ENCODE results near the gene RITA1.
"Not testable (repeated sequence)": the region's sequence is repeated elsewhere in the genome, so short reads cannot be mapped to it uniquely, and the experiment has no call there.

Gene RITA1

DNA sequence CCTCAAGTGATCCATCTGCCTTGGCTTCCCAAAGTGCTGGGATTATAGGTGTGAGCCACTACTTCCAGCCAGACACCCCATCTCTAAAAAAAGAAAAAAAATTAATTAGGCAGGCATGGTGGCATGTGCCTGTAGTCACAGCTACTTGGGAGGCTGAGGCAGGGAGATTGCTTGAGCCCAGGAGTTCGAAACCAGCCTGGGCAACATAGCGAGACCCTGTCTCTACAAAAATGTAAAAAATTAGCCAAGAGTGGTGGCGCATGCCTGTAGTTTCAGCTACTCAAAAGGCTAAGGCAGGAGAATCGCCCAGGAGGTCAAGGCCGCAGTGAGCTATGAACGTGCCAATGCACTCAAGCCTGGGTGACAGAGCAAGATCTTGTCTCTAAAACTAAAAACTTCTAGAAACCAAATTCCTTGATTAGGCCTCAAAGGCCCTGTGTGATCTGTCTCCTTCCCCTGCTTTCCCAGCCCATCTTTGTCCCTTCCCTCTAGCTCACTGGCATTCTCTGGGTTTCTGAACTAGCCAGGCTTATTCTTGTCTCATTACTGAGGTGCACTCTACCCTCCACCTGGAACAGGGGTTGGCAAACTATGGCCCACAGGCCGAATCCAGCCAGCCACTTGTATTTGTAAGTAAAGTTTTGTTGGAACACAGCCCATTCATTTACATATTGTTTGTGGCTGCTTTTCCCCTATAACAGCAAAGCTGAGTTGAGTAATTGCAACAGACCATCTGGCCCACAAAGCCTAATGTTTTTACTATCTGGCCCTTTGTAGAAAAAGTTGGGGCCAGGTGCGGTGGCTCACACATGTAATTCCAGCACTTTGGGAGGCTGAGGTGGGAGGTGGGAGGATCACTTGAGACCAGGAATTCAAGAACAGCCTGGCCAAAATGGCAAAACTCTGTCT, 18.6 kb downstream of the RITA1 start:
- no peak for DNase-seq (ENCODE audit: low read depth)

GRCh38 chr12:113204804-113205203, 19.3 kb downstream of the RITA1 start:
- DNase-seq (ENCODE audit: low read depth): no peak

DNA sequence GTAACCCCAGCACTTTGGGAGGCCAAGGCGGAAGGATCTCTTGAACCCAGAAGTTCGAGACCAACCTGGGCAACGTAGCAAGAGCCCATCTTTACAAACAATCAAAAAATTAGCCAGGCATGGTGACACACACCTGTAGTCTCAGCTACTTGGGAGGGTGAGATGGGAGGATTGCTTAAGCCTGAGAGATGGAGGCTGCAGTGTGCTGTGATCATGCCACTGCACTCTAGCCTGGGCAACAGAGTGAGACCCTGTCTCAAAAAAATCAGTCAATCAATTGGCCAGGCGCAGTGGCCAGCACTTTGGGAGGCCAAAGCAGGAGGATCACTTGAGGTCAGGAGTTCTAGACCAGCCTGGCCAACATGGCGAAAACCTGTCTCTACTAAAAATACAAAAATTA, 21.3 kb downstream of the RITA1 start:
- not testable (repeated sequence) for DNase-seq (ENCODE audit: low read depth)

DNA sequence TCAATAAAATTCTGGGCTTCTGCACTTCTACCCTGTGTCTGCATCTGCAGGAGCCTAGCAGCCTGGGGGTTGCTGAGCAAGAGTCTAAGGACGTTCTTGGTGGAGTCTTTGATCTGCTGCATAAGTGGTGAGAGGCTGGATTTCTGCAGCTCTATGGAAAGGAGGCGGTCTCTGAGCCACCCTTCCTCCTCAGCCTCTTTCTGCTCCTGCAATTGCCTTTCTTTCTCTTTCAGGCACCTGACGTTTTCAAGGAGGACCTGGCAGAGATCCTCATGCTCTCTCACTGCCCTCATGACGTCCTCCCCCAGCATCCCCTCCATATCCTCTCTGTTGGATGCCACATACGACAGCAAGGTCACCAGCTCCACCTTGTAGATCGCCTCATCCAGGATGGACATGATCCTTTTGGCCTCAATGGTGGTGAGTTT, 22.1 kb downstream of the RITA1 start:
- DNase-seq (ENCODE audit: low read depth): no peak

GRCh38 chr12:113208041-113208934, 22.8 kb downstream of the RITA1 start:
- DNase-seq (ENCODE audit: low read depth): no peak

GRCh38 chr12:113211160-113211559, 25.6 kb downstream of the RITA1 start:
- DNase-seq (ENCODE audit: low read depth): no peak

DNA sequence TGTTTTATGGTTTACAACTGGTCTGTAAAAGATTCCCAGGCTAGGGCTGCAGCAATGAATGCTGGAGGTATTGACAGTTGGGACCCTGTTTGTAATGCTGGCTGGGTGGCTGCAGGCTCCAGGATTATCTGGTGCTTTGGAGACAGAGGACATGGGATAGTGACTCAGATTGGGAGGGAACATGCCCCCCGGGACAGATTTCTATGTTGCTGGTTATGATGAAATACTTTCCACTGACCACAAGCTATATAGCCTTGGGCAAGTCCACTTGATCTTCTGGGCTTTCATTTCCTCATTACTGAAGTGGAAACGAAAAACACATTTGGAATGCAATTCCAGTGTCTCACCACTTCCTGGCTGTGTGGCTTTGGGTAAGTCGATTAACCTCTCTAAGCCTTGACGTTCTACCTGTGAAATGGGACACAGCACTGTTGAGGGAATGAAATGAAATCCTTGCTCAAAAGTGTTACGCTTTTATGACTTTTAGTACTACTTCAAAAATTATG, 29.4 kb downstream of the RITA1 start:
- peak; percentile 97 for DNase-seq (ENCODE audit: low read depth)

DNA sequence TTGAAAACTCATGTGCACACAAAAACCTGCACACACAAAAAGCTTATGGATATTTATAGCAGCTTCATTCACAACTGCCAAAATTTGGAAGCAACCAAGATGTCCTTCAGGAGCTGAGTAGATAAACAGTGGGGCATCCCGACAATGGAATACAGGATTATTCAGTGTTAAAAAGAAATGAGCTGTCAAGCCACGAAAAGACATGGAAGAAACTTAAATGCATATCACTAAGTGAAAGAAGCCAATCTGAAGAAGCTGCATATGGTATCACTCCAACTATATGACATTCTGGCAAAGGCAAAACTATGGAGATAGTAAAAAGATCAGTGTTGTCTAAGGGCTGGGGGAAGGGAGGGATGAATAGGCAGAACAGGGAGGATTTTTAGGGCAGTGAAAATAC, 30.5 kb downstream of the RITA1 start:
- no peak for DNase-seq (ENCODE audit: low read depth)

DNA sequence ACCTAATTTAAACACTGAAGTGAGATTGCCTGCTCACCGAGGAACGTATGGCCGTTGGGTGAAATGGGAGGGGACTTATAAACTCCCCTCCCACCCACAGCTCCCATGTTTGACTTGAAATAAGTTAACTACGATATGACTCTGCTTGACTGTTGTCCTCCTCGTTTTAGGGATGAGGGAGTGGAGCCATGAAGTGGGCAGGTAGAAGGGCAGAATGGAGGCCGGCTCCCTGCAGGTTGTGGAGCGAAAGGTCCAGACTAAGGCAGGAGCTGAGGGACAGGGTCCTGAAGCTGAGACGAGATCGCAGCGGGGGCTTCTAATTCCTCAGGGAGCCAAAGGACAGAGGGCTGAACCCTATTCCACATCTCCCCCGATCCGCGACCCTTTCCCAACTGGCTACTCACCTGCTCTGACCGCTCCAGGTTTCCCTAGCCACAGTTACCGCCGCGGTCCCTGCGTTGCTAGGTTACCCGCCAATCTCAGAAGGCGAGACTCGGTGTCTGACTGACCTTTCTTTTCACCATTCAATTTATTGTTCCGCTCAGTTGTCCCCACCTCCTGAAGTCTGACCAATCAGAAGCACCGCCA, 35.2 kb downstream of the RITA1 start:
- DNase-seq (ENCODE audit: low read depth): no peak

- peak; percentile 100 for DNase-seq (ENCODE audit: low read depth)
Measured at GRCh38 chr12:113221181-113221996, 35.9 kb downstream of the RITA1 start, which contains the start of gene TPCN1. Gene TPCN1 (plus strand): TSS chr12:113221464. CDS start chr12:113226853, 5,389 bp downstream.

DNA sequence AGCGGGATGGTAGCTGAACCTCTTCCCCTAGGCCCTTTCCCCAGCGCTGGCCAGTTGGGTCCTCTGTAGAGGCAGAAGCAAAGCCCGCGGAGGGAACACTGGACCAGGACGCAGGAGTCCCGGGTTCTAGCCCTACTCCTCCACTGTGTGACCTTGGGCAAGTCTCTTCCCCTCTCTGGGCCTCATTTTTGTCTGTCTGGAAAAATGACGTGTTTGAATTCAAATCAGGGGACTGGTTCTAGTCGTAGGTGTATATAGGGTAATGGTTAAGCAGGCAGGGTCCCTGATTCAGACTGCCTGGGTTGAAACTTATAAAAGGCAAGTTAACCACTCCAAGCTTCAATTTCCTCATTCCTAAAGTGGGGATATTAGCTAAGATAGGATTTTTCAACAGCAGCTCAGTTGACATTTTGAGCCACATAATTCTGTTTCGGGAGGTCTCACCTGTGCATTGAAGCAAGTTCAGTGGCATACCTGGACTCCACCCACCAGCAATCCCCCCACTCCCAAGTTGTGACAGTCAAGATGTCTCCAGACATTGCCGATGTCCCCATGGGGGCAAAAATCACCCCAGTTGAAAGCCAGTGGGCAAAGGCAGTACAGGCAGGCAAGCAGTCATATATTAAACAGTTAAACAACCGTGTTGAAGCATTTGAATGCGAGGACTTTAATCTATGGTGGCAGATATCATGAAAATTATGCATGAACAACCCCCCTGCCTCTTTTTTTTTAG, 36.6 kb downstream of the RITA1 start:
- no peak for DNase-seq (ENCODE audit: low read depth)

DNA sequence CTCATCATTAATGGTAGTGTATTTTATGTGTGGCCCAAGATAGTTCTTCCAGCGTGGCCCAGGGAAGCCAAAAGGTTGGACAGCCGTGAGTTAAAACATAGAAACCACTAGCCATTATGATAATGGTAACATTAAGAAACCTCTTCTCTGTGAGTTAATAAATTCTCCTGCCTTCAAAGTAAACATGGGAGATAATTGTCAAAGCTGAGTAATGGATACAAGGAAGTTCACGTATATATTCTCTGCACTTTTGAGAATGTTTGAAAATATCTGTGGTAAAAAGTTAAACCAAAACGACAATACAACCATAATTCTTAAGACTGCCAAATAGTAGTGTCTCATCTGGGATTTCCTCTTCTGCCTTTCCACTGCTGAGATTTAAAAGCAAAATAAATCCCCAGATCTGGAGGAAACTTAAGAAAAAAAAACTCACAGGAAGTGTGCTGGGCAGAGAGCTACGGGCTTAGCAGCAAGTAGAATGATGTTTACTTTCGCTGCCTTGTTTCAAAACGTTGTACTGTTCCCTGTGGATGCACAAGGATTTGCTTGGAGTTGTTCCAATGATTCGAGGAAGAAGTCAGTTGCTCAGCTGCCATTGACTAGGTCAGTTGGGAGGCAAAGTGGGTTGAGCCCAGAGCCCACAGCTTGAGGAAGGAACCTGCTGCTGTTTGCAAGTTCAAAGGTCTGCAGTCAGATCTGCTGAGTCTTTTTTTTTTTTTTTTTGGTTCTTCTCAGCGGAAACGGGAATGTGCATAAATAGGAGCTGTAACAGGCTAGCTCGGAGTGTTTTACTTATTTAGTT, 37.4 kb downstream of the RITA1 start:
- peak; percentile 51 for DNase-seq (ENCODE audit: low read depth)

GRCh38 chr12:113224955-113225354, 39.4 kb downstream of the RITA1 start:
- DNase-seq (ENCODE audit: low read depth): no peak

DNA sequence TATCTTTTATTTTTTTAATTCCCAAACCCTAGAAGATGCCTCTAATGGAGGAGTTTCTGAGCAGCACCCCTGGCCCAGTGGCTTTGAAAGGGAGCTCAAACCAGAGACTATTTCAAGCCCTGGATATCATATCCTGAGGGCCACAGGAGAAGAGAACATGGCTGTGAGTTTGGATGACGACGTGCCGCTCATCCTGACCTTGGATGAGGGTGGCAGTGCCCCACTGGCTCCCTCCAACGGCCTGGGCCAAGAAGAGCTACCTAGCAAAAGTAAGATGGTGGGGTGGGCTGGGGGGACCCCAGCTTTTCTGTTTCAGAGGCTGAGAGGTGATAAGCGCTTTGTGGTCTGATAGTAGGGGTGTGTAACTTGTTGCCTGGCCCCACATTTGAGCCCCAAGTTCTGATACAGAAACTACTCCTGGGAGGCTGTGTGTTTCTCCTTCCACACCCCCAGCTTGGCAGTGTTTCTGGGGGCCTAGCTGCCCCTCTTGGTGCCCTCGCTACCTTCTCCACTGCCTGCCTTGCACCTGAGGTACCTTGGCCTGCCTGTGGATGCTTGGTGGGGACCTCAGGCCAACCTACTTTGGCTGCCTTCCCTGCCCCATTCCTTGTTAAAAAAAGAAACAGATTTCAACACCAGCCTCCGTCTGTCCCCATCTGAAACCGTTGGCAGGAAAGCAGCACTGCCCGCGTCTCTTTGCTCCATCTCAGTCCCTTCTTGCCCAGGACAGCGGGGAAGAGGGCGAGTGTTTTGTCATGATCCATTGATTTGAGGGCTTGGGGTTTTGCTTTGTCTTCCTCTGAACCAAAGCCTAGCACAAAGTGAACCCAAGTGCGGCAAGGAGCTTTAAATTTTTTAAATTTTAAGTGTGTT, 41.4 kb downstream of the RITA1 start:
- DNase-seq (ENCODE audit: low read depth): no peak

GRCh38 chr12:113227686-113228391, 42.3 kb downstream of the RITA1 start:
- no peak for DNase-seq (ENCODE audit: low read depth)

- DNase-seq (ENCODE audit: low read depth): no peak
Measured at GRCh38 chr12:113228394-113229028, 43.0 kb downstream of the RITA1 start.

Measured in HS-5 (cell line).